LNCAP (cell line): ENCODE results near the gene CIB2.

Source experiments
- CTCF ChIP-seq: fragments of 450-650 bp; IDR thresholded peaks from 2 replicates; pipeline ENCODE4 v1.5.1; 2017; ENCODE audit warnings: mild to moderate bottlenecking

CIB2 gene

GRCh38 chr15:78104119-78104479 is 27.1 kb downstream of the CIB2 start:
- no peak for TF ChIP-seq CTCF

GRCh38 chr15:78103406-78104118 is 27.7 kb downstream of the CIB2 start:
- TF ChIP-seq CTCF: no peak

GRCh38 chr15:78102741-78103140 is 28.5 kb downstream of the CIB2 start:
- no peak for TF ChIP-seq CTCF

- TF ChIP-seq CTCF: no peak
Measured at GRCh38 chr15:78102211-78102610, 29.0 kb downstream of the CIB2 start.

GRCh38 chr15:78101423-78102105 is 29.7 kb downstream of the CIB2 start:
- no peak for TF ChIP-seq CTCF

GRCh38 chr15:78100886-78101285 is 30.4 kb downstream of the CIB2 start:
- TF ChIP-seq CTCF: no peak

GRCh38 chr15:78098131-78098755 is 33.0 kb downstream of the CIB2 start:
- TF ChIP-seq CTCF: no peak
